Stimulated activated naive CD8-positive, alpha-beta T cell treated with anti-CD3 and anti-CD28 coated beads, Interleukin-15, Interleukin-2, amounts not matched to agents 100 ng/mL and 50 ng/mL, for 24 hours (primary cell): ENCODE measurements around the gene PLA2G4E.

ENCODE experiments used
- H3K27ac Mint-ChIP-seq: one replicate; pipeline ENCODE4 v1.8.0; 2021; ENCODE audit warnings: mild to moderate bottlenecking, mixed read lengths
- H3K27me3 Mint-ChIP-seq: one replicate; pipeline ENCODE4 v1.8.0; 2021; ENCODE audit warnings: mixed read lengths
- H3K36me3 Mint-ChIP-seq: one replicate; pipeline ENCODE4 v1.8.0; 2021; ENCODE audit warnings: low read depth, mixed read lengths
- H3K4me1 Mint-ChIP-seq: one replicate; pipeline ENCODE4 v1.8.0; 2021; ENCODE audit warnings: low read depth, mixed read lengths
- H3K4me3 Mint-ChIP-seq: one replicate; pipeline ENCODE4 v1.8.0; 2021; ENCODE audit warnings: mild to moderate bottlenecking, mixed read lengths
- H3K9me3 Mint-ChIP-seq: one replicate; pipeline ENCODE4 v1.8.0; 2021; ENCODE audit warnings: mixed read lengths

Gene PLA2G4E

DNA sequence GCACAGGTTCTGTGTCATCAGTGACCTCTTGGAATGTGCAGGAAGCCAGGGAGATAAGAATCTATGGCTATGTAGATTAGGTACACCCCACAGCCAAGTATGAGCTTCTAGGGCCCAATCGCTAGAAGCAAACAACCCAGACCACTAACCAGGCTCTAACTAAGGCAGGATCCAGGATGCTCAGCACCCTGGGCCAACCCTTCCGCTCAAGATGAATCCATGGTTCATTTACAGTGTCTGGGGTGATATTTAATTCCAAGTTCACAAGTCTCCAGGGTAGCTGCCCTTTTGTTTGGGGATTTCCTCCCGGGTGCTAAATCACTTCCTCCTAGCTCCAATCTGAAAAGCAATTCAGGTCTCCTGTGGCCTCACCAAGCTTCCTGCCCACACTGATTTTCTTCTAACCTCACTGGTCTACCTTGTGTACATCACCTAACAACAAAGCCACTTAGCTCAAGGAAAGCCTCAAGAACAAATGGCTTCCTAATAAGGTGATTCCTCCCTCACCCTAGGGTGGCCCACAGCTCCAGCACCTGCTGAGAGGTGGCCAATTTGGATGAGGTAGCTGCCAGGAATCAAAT lies 50.9 kb downstream of the PLA2G4E start:
- Mint-ChIP-seq H3K4me1 (peaks cover 71% of the 10 kb centered on the region), H3K36me3 (peaks cover 8% of the 10 kb centered on the region), H3K27ac (peak overlapping the region; percentile 95), H3K27me3 (peaks cover 11% of the 10 kb centered on the region), H3K4me3 (peak overlapping the region; percentile 90), H3K9me3 (no peaks in the 10 kb centered on the region)

DNA sequence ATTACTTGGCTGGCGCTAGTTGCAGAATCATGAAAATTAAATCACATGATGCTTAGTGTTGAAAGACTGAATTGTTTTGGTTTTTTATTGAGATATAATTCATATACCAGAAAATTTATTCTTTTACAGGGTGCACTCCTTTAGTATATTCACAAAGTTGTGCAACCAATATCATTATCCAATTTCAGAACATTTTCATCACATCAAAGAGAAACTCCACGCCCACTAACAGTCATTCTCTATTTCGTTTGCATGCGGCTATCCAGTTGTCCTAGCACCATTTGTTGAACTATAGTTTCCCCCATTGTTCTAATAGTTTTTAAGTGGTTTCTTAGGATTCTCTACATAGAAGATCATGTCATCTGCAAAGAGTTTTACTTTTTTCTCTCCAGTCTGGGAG lies 52.1 kb downstream of the PLA2G4E start:
- H3K27ac Mint-ChIP-seq, result no peak overlapping the region
- H3K4me3 Mint-ChIP-seq, result no peak overlapping the region
- no peaks in the 10 kb centered on the region for H3K9me3 Mint-ChIP-seq
- H3K27me3 Mint-ChIP-seq, result no peaks in the 10 kb centered on the region
- peaks cover 8% of the 10 kb centered on the region for H3K36me3 Mint-ChIP-seq
- peaks cover 67% of the 10 kb centered on the region for H3K4me1 Mint-ChIP-seq

DNA sequence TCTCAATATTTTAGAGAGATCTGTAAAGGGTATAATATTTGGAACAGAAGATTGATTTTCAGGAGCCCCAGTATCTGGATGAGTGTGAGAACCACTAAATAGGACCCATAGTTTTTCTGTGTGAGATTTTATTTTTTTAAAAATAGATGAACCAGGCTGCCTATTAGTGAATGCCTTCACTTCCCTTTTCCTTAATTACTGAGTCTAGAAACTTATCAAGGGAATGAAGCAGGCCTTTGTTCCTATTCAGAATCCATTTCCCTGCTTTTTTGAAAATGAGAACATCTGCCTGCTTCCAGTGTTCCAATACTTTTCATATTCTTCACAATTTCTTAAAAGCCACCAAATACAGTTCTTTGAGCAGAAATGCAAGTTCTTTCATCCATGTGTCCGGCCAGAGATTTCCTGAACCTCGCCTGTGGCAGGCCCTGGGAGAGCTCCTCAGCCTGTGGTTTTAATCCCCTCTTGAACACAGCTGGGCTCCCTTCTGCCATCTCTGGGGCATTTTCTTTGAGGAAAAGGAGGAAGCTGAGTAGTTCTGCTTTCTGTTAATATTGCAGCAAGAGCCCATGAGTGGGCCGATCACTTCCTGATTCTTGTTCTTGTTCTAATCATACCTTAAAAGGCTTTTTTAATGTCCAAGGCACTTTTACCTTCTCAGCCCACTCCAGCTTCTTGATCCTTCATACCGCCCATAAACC lies 53.2 kb downstream of the PLA2G4E start:
- H3K4me1 Mint-ChIP-seq, result peaks cover 58% of the 10 kb centered on the region
- no peak overlapping the region for H3K4me3 Mint-ChIP-seq
- H3K9me3 Mint-ChIP-seq, result no peaks in the 10 kb centered on the region
- H3K27ac Mint-ChIP-seq, result no peak overlapping the region
- H3K27me3 Mint-ChIP-seq, result no peaks in the 10 kb centered on the region
- H3K36me3 Mint-ChIP-seq, result peaks cover 8% of the 10 kb centered on the region

DNA sequence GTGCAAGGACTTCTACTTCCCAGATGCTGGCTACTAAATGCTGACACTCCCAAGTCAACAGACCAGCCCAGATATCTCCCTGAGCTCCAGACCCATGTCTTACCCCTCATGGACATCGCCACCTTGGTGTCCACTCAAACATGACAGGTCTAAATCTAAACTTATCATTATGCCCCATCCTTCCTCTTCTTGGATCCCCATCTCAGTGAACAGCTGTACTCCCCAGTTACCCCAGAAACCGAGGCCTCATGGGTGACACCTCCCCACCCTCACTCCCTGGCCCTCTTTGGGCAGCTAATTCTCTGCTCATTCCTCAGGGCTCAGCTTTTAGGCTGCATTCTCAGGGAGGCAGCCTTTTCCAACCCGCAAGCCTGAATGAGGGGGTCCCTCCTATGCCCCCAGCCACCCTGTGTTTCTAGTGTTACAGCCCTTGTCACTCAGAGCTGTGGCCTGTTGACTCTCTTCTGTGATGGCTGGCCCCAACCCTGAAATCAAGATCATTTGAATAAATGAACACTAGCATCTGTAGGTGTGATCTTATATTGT lies 53.8 kb downstream of the PLA2G4E start:
- peaks cover 58% of the 10 kb centered on the region for H3K4me1 Mint-ChIP-seq
- H3K27ac Mint-ChIP-seq, result peak overlapping the region; percentile 17
- peaks cover 12% of the 10 kb centered on the region for H3K36me3 Mint-ChIP-seq

DNA sequence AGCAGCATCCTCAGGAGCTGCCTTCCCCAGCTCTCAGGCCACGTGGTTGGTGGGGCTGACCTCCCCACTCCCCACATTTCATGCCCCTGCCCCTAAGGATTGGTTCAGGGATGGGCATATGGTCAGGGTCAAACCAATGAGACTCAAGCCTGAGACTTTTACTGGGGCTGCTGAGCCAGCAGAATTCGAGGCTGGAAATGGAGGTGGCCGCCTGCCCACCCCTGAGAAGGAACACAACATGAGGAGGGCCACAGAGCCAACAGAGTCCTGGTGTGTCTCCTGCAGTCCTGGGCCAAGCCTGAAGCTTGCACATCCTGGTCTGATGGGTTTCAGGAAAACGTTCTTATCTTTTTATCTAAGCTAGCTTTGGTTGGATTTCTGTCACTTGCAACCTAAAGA lies 54.4 kb downstream of the PLA2G4E start:
- Mint-ChIP-seq H3K4me1 (peaks cover 62% of the 10 kb centered on the region), H3K27ac (peak overlapping the region; percentile 41)

More for the DNA sequence above, 53.8 kb downstream of the PLA2G4E start:
- Mint-ChIP-seq H3K9me3 (no peaks in the 10 kb centered on the region), H3K27me3 (no peaks in the 10 kb centered on the region), H3K4me3 (no peak overlapping the region)

DNA sequence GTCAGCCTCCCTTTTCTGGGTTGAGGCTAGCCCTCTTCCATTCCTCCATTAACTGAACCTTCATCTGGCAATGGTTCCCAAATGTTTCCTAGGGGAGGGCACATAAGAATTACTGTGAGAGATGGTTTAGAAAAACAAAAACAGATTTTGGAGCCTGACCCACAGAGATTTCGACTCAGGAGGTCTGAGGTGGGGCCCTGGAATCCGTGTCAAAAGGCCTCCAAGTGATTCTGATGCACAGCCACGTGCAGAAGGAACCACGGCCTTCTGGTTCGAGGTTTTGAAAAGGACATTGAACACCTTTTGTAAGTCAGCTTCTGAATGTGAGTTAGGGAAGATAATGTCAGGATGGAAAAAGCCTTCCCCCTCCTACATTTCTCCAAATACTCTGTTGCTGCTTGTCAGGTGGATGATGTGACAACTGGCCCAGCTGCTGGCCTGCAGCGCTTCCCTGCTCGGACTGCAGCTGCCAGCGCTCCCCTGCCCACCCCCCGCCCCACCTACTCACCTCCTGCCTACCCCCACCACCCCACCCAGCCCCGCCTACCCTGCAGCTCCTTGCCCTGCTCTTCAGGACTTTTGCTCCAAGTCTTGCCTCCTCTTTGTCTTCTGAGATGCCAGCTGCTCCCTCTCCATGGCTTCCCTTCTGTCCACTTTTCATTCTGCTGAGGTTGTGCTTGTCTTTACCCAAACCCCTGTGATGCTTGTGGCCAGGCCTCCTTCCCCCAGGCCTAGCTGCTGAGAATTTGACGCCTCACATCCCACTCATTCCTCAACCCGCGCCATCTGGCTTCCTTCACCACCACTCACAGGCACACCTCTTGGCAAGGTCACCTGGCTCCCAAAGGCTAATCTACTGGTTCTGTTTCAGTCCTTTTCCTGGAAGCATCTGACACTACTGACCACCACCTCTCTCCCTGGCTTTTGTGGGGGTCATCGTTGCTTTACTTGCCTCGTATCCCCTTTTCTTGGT lies 55.1 kb downstream of the PLA2G4E start:
- H3K27me3 Mint-ChIP-seq, result no peaks in the 10 kb centered on the region
- H3K27ac Mint-ChIP-seq, result peak overlapping the region; percentile 41
- H3K4me3 Mint-ChIP-seq, result no peak overlapping the region
- H3K4me1 Mint-ChIP-seq, result peaks cover 56% of the 10 kb centered on the region
- no peaks in the 10 kb centered on the region for H3K9me3 Mint-ChIP-seq
- peaks cover 15% of the 10 kb centered on the region for H3K36me3 Mint-ChIP-seq

More for the DNA sequence above, 54.4 kb downstream of the PLA2G4E start:
- H3K36me3 Mint-ChIP-seq, result peaks cover 15% of the 10 kb centered on the region
- H3K9me3 Mint-ChIP-seq, result no peaks in the 10 kb centered on the region
- H3K27me3 Mint-ChIP-seq, result no peaks in the 10 kb centered on the region
- H3K4me3 Mint-ChIP-seq, result no peak overlapping the region

DNA sequence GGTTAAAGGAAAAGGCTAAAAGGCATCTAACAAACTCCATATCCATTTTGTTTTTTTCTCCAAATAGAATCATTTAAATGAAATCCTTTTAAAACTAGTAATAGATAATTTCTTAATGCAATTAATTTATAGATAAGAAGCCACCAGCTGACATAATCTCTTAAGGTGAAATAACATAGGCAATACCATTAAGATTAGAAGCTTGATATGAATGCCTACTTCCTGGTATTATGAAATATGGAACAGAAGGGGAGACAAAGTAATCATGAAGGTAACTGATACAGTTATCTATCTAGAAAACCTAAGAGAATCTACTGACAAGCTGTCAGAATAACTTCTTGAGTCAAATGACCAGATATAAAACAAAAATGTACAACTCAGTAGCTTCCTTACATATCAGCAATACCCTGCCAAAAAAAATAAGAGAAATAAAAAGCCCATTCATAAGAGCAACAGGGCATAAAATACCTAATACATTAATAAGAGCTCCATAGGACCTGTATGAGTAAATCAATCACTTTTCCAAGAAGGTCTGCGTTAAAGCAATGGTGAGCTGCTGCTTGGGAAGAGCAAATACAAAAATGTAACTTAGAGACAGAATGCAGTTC lies 59.1 kb downstream of the PLA2G4E start:
- no peak overlapping the region for H3K27ac Mint-ChIP-seq
- H3K27me3 Mint-ChIP-seq, result no peaks in the 10 kb centered on the region

DNA sequence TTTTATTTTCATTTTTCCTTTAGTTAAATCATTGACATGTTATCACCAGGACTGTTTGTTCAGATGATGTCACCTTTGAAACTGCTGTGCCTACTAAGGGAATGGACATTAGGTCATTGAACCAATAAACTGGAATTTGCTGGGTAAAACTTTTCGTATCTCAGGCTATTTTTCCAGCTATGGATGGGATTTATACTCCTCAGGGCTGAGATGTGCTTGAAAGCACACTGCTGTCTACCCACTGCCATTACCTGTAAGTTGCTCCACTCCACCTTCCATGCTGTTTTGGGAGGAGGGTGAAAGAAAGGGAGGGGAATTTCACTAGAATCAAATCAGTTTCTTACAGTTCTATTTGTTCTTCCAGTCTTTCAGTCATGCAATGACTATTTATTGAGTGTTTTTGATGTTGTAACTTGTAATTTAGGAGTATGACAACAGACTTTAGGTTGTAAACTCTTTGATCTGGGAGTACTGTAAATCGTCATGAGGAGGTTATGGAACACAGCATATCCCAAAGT lies 59.8 kb downstream of the PLA2G4E start:
- no peaks in the 10 kb centered on the region for H3K27me3 Mint-ChIP-seq
- H3K27ac Mint-ChIP-seq, result no peak overlapping the region
- H3K4me1 Mint-ChIP-seq, result peaks cover 26% of the 10 kb centered on the region
- H3K36me3 Mint-ChIP-seq, result peaks cover 21% of the 10 kb centered on the region
- H3K9me3 Mint-ChIP-seq, result no peaks in the 10 kb centered on the region
- no peak overlapping the region for H3K4me3 Mint-ChIP-seq

More for the DNA sequence above, 59.1 kb downstream of the PLA2G4E start:
- no peaks in the 10 kb centered on the region for H3K9me3 Mint-ChIP-seq
- H3K36me3 Mint-ChIP-seq, result peaks cover 22% of the 10 kb centered on the region
- peaks cover 29% of the 10 kb centered on the region for H3K4me1 Mint-ChIP-seq
- no peak overlapping the region for H3K4me3 Mint-ChIP-seq

DNA sequence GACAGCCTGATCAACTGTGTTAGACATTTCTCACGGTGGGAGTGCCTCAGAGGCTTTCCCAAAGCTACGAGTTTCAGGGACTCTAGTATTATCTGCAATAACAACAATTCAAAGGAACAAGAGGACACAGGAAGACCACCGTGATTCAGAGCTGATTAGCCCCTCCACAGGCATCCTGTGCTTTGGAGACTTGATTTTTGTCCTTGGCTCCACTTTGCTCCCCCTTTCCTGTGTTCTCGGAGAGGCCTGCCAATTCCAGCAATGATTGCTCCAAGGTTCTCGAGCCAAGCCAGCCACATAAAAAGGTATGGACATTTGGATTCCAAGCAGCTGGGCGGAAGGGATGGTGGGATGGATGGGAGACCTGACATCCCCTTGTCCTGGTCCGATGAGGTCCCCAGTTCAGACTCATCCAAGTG lies 62.8 kb downstream of the PLA2G4E start:
- Mint-ChIP-seq H3K27me3 (no peaks in the 10 kb centered on the region), H3K9me3 (no peaks in the 10 kb centered on the region), H3K27ac (no peak overlapping the region), H3K36me3 (peaks cover 19% of the 10 kb centered on the region), H3K4me1 (peaks cover 19% of the 10 kb centered on the region), H3K4me3 (no peak overlapping the region)

DNA sequence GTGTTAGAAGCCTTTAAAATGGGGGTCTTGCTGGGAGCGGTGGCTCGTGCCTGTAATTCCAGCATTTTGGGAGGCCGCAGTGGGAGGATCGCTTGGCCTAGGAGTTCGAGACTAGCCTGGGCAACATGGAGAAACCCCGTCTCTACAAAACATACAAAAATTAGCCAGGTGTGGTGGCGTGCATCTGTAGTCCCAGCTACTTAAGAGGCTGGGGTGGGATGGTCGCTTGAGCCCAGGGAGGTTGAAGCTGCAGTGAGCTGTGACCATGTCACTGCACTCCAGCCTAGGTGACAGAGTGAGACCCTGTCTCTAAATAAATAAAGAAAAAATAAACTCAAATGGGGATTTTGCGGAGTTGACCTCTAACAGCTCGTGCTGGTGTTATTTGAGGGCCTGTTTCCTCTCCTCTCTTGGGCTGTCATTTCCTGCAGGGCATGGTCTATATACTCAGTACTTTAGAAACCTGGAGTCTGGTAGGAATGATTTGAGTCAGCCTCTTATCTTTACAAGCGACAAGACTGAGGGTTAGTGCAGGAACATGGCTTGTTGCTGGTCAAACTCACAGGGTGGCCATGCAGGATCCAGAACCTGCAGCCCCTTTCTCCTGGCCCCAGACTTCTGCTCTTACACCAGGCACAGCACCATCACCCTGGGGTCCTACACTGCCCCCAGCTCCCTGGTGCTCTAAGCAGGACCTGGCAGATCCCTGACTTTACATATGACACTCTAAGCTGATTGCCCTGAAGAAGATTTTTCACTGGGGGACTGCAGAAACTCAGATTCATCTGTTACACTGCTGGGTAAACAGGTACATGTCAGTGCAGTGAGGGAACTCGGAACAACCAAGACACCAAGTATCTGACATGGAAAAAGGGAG lies 63.6 kb downstream of the PLA2G4E start:
- Mint-ChIP-seq H3K36me3 (peaks cover 23% of the 10 kb centered on the region), H3K27me3 (no peaks in the 10 kb centered on the region), H3K9me3 (no peaks in the 10 kb centered on the region), H3K4me1 (peaks cover 19% of the 10 kb centered on the region), H3K27ac (no peak overlapping the region), H3K4me3 (no peak overlapping the region)

DNA sequence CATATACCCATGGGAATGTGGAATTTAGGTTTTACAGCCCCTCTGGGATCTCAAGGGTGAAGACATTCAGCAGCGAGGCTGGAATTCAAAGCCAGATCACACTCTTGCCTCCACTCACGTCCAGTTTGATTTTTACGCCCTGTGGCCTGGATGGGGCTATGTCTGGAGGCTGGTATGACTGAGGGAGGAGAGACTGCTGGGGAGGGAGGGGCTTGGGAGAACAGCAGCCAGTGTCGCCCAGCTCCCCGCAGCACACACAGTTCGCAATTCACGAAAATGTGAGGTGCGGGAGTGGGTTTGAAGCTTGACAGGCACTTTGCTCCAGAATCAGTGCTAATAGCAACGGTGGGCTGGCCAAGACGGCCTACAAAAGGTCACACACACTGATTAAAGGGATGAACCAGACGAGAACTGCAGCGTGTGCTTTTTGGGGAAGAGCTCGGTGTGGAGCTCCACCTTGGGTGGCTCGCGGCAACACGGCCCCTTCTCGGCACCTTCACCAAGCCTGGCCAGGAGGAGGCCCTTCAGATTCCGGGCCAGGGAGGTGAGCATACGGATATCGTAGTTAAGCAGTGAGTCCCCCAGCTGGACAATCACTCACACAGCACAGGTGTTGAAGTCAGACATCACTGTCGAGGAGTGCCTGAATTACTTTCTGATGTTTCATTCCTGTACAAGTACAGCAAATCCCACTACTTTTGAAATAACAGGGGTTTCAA lies 64.9 kb downstream of the PLA2G4E start:
- no peak overlapping the region for H3K4me3 Mint-ChIP-seq

DNA sequence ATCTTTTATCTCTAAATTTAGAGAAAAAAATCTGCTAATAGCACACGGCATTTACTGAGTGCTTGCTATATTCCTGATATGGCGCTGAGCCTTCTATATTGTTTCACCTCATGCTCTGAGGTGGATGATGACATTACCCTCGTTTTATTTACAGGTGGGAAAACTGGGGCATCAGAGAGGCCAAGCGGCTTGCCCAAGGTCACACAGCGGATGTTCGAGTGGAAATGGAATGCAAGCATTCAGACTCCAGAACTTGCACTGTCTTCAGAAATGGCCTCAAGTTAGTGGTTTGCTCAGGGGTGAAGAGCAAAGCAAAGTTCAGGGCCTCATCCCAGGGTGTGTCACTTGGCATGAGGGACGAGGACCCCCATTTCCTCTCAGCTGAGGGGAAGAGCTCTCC lies 65.7 kb downstream of the PLA2G4E start:
- Mint-ChIP-seq H3K27ac (no peak overlapping the region), H3K9me3 (no peaks in the 10 kb centered on the region), H3K27me3 (no peaks in the 10 kb centered on the region), H3K36me3 (peaks cover 26% of the 10 kb centered on the region), H3K4me1 (peaks cover 13% of the 10 kb centered on the region), H3K4me3 (no peak overlapping the region)

More for the DNA sequence above, 64.9 kb downstream of the PLA2G4E start:
- Mint-ChIP-seq H3K4me1 (peaks cover 13% of the 10 kb centered on the region), H3K27ac (no peak overlapping the region), H3K27me3 (no peaks in the 10 kb centered on the region), H3K36me3 (peaks cover 26% of the 10 kb centered on the region), H3K9me3 (no peaks in the 10 kb centered on the region)

DNA sequence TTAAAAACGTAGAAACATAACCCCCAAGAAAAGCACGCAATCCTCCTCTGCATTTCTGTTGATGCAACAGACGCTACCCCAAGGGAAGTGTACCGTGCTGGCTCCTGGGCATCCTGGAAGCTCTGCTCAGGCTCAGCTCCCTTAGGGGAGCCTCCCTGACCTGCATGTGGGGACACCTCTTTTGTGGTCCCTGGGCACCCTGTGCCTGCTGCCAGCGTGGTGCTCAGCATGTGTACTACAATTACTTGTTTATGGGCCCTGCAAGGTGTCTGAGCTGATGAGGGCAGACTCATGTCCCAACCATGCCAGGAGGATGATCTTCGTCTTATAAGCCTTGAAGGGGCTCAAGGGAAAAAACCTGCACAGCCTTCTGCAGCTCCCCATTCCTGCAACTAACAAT lies 66.8 kb downstream of the PLA2G4E start:
- Mint-ChIP-seq H3K9me3 (no peaks in the 10 kb centered on the region), H3K4me1 (peaks cover 13% of the 10 kb centered on the region), H3K4me3 (no peak overlapping the region), H3K27me3 (no peaks in the 10 kb centered on the region), H3K36me3 (peaks cover 21% of the 10 kb centered on the region), H3K27ac (no peak overlapping the region)
